ENCODE data around the gene FOXD1. TPM values are rescaled to one million over a fixed set of nuclear protein-coding genes. Genes with fewer than 3 reads are reported as not detected.

The FOXD1 gene
- total RNA-seq, 4 donors from 2014 or later: 0.28 to 1.3 TPM; not detected in 2

- TF ChIP-seq POLR2A (IDR thresholded peaks at IDR 0.05): no peak
- TF ChIP-seq, protein P1, sequence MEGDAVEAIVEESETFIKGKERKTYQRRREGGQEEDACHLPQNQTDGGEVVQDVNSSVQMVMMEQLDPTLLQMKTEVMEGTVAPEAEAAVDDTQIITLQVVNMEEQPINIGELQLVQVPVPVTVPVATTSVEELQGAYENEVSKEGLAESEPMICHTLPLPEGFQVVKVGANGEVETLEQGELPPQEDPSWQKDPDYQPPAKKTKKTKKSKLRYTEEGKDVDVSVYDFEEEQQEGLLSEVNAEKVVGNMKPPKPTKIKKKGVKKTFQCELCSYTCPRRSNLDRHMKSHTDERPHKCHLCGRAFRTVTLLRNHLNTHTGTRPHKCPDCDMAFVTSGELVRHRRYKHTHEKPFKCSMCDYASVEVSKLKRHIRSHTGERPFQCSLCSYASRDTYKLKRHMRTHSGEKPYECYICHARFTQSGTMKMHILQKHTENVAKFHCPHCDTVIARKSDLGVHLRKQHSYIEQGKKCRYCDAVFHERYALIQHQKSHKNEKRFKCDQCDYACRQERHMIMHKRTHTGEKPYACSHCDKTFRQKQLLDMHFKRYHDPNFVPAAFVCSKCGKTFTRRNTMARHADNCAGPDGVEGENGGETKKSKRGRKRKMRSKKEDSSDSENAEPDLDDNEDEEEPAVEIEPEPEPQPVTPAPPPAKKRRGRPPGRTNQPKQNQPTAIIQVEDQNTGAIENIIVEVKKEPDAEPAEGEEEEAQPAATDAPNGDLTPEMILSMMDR (IDR thresholded peaks at IDR 0.05): no peak
- no peak overlapping the region for H3K4me3 ChIP-seq
- no peaks in the 10 kb centered on the region for H3K9me3 ChIP-seq
- no peaks in the 10 kb centered on the region for H3K36me3 ChIP-seq
- peaks cover 33 to 90% of the 10 kb centered on the region in 2 donors for H3K27me3 ChIP-seq
- H3K4me1 ChIP-seq: peaks cover 0 to 14% of the 10 kb centered on the region in 2 donors
- no peak overlapping the region for H3K27ac ChIP-seq
- intact Hi-C loops (cut with DNase I; ENCODE audit: low total_unique reads): no loop called here
- no peak for DNase-seq
These were observed 9.7 kb downstream of the FOXD1 start for GRCh38 chr5:73438645-73439470.

DNA sequence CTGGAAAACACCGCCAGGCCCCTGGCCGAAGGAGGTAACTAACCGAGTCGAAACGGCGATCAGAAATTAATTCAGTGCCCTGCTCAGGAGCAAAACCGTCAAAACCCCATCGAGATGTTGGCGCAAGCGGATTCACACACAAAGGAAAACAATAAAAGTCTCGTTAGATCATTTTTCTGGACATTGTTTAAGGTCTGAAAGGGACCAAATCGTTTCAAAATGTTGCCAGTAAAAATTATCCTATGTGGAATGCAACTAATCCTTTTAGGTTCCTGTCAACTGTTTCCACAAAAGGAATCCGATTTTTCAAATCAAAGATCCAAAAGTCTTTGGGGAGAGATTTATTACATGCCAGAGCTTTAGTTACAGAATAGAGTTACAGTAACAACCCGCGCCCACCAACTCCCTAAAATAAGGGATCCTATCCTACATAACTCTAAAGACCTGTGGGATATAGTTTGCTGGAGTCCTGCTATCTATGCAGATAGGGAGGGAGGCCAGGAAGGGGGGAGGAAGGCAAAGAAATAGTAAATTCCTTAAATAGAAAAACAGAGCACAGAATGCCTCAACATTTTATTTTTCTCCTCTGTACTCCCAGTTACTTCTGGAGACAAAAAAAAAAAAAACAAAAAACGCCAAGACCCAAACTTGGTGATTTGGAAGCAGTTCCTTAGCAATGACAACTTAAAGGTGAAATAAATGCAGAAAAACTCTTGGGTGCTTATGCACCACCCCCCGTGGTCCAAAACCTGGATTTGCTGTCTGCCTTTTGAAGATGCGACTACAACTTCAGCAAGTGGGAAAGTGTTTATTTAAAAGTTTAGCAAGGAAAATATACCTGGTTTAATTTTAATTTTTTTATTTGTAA, 10.6 kb downstream of the FOXD1 start:
- Histone ChIP-seq H3K36me3 (no peaks in the 10 kb centered on the region), H3K27me3 (peaks cover 27 to 90% of the 10 kb centered on the region in 2 donors), H3K4me1 (peaks cover 0 to 14% of the 10 kb centered on the region in 2 donors), H3K27ac (no peak overlapping the region), H3K9me3 (no peaks in the 10 kb centered on the region), H3K4me3 (no peak overlapping the region)
- no peak for DNase-seq
- intact Hi-C loops (cut with DNase I; ENCODE audit: low total_unique reads): no loop called here
- no peak for TF ChIP-seq POLR2A (IDR thresholded peaks at IDR 0.05)
- TF ChIP-seq, protein P1 (IDR thresholded peaks at IDR 0.05): no peak

DNA sequence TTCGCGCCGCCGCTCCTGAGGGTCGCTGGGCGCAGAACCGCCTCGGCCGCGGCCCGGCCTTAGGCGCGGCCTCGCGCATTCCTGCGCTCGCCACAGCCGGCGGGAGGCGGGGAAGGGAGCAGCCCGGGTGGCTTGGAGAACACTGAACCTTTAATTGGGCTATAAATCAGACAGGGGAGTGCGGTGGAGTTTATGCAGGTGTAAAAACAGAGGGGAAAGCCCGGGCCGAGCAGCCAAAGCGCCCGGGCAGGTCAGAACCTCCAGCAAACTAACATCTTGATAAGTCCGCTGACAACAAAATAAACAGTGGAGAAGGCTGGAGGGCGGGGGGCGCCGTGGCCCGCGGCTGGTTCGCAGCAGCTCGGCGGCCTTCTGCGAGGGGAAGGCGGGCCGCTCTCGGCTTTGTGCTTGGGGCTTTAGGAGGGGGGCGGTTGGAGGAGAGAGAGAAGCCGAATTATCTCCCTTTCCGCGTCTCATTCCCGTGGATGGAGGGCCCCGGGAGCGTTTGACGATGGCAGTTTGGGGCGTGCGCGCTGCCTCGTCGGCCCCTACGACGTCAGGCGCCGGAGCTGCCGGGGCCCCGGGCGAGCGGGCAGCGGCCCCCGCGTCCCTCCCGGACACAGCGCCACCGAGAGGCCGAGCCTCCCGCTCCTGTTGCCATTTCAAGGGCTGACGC, 11.3 kb downstream of the FOXD1 start:
- Histone ChIP-seq H3K4me3 (no peak overlapping the region), H3K27ac (no peak overlapping the region), H3K4me1 (peaks cover 0 to 14% of the 10 kb centered on the region in 2 donors), H3K36me3 (no peaks in the 10 kb centered on the region), H3K27me3 (peaks cover 27 to 90% of the 10 kb centered on the region in 2 donors), H3K9me3 (no peaks in the 10 kb centered on the region)
- no peak for TF ChIP-seq POLR2A (IDR thresholded peaks at IDR 0.05)
- TF ChIP-seq, protein P1 (IDR thresholded peaks at IDR 0.05): no peak
- intact Hi-C loops (cut with DNase I; ENCODE audit: low total_unique reads): no loop called here
- DNase-seq: no peak

DNA sequence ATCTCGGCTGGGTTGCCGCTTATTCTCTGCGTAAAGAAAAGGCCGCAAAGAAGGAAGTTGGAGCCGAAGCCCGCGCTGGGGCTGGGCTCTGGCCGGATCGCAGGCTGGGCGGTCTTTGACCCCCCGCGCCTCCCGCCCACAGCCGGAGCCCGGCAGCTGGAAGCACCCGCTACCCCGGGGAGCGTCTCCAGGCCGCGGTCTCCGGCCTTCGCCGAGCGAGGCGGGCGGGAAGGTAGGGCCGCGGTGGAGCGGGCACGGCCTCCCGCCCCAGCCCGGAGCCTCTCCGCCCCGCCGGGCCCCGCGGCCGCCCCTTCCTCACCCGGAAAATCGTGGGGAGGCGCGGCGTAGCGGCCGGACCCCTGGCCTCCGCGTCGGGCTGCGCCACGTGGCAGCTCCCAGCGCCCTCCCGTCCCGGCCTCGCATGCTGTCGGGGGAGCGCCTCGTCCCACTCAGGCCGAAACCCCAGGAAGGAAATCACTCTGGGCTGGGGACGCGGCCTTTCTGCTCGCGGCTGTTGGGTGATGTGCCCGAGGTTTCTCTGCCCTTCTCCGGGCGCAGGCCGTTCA, 12.0 kb downstream of the FOXD1 start:
- H3K27me3 ChIP-seq: peaks cover 27 to 90% of the 10 kb centered on the region in 2 donors
- TF ChIP-seq, protein P1 (IDR thresholded peaks at IDR 0.05): no peak
- TF ChIP-seq POLR2A (IDR thresholded peaks at IDR 0.05): no peak
- intact Hi-C loops (cut with DNase I; ENCODE audit: low total_unique reads): no loop called here
- no peaks in the 10 kb centered on the region for H3K36me3 ChIP-seq
- H3K4me3 ChIP-seq: no peak overlapping the region
- peaks cover 0 to 14% of the 10 kb centered on the region in 2 donors for H3K4me1 ChIP-seq
- no peaks in the 10 kb centered on the region for H3K9me3 ChIP-seq
- no peak overlapping the region for H3K27ac ChIP-seq
- DNase-seq: no peak

Measured in uterus (tissue), 4 donors.